CD8-positive, alpha-beta memory T cell (primary cell): Measurements from ENCODE around the gene NEK7. TPM values are rescaled to one million over a fixed set of nuclear protein-coding genes. Genes with fewer than 3 reads are reported as not detected.

ENCODE experiments used
- CTCF ChIA-PET: fragments of 350-600 bp; sonication (Branson Sonifier 250); formaldehyde crosslinking; loops from one replicate; lab custom pipeline; 2021; ENCODE audit warnings: antibody characterized with exemption; lab: Charles Lee
- POLR2A ChIA-PET: fragments of 350-600 bp; sonication (Branson Sonifier 250); formaldehyde crosslinking; loops from one replicate; lab custom pipeline; 2021; ENCODE audit warnings: antibody characterized with exemption; lab: Charles Lee
- DNase-seq, 5 donors: peaks; one replicate each; pipeline versions ENCODE4 v3.0.0 to v3.0.0-alpha.2; 2020 to 2022; ENCODE audit warnings: mixed read lengths in 1 of 5
- H3K27ac ChIP-seq: one replicate; pipeline ENCODE4 v1.7.0; 2013; ENCODE audit warnings: low read depth, mild to moderate bottlenecking, low read length, moderate library complexity
- H3K27me3 ChIP-seq: 2 replicates; pipeline ENCODE4 v1.7.0; 2013; ENCODE audit warnings: low read length, mild to moderate bottlenecking; ENCODE audit not compliant: insufficient read depth, poor library complexity, severe bottlenecking
- H3K36me3 ChIP-seq: 2 replicates; pipeline ENCODE4 v1.7.0; 2013; ENCODE audit warnings: mild to moderate bottlenecking, low read length, moderate library complexity; ENCODE audit not compliant: insufficient read depth
- H3K4me1 ChIP-seq: 2 replicates; pipeline ENCODE4 v1.7.0; 2013; ENCODE audit warnings: mild to moderate bottlenecking, low read length, moderate library complexity; ENCODE audit not compliant: insufficient read depth
- H3K4me3 ChIP-seq: 2 replicates; pipeline ENCODE4 v1.7.0; 2013; ENCODE audit warnings: mild to moderate bottlenecking, low read length
- H3K9me3 ChIP-seq: 2 replicates; pipeline ENCODE4 v1.7.0; 2013; ENCODE audit warnings: mild to moderate bottlenecking, low read length
- H3K27ac Mint-ChIP-seq, 8 donors: one replicate each; pipeline ENCODE4 v1.8.0; 2020 to 2021; ENCODE audit warnings: mixed read lengths in 8 of 8, mild to moderate bottlenecking in 6 of 8, inconsistent platforms in 3 of 8, moderate library complexity in 3 of 8
- H3K27me3 Mint-ChIP-seq, 2 donors: one replicate each; pipeline ENCODE4 v1.8.0; 2020 to 2021; ENCODE audit warnings: mixed read lengths in 2 of 2, mild to moderate bottlenecking in 1 of 2, moderate library complexity in 1 of 2
- H3K36me3 Mint-ChIP-seq, 3 donors: one replicate each; pipeline ENCODE4 v1.8.0; 2020 to 2021; ENCODE audit warnings: mixed read lengths in 3 of 3, inconsistent platforms in 1 of 3, mild to moderate bottlenecking in 1 of 3
- H3K4me1 Mint-ChIP-seq, 3 donors: one replicate each; pipeline ENCODE4 v1.8.0; 2020 to 2021; ENCODE audit warnings: mixed read lengths in 3 of 3, inconsistent platforms in 1 of 3, mild to moderate bottlenecking in 1 of 3
- H3K4me3 Mint-ChIP-seq, 7 donors: one replicate each; pipeline ENCODE4 v1.8.0; 2020 to 2021; ENCODE audit warnings: mixed read lengths in 7 of 7, mild to moderate bottlenecking in 6 of 7, moderate library complexity in 4 of 7, inconsistent platforms in 2 of 7
- H3K9me3 Mint-ChIP-seq, 5 donors: one replicate each; pipeline ENCODE4 v1.8.0; 2020 to 2022; ENCODE audit warnings: mixed read lengths in 5 of 5, mild to moderate bottlenecking in 3 of 5, moderate library complexity in 2 of 5, inconsistent platforms in 1 of 5
- polyA plus RNA-seq: library from polyadenylated mRNA; unstranded; fragments of 300-500 nt; fragmentation: Illumina TruSeq; gene quantifications from one replicate; pipeline ENCODE4 v1.2.3, GENCODE V29; 2021
- total RNA-seq, 2 experiments: library from RNA; stranded (reverse); gene quantifications; one replicate each; pipeline ENCODE4 v1.2.3, GENCODE V29; 2021

NEK7 gene
- total and polyA plus RNA-seq, 3 experiments from 2014 or later, result 64.7 to 80.8 (median 68.6) TPM

- Mint-ChIP-seq H3K9me3 (peaks cover 0 to 4% (median 0%) of the 10 kb centered on the region in 5 donors), H3K36me3 (peaks cover 7 to 18% (median 16%) of the 10 kb centered on the region in 3 donors), H3K27ac (peak overlapping the region in 1 of 8 donors; percentile 53), H3K4me3 (no peak overlapping the region), H3K4me1 (peaks cover 55 to 64% (median 61%) of the 10 kb centered on the region in 3 donors), H3K27me3 (no peaks in the 10 kb centered on the region)
- Histone ChIP-seq H3K36me3 (no peaks in the 10 kb centered on the region), H3K9me3 (no peaks in the 10 kb centered on the region), H3K27me3 (no peaks in the 10 kb centered on the region), H3K4me1 (peaks cover 2% of the 10 kb centered on the region), H3K27ac (no peak overlapping the region), H3K4me3 (no peak overlapping the region)
- POLR2A ChIA-PET, result no interaction called here
- CTCF ChIA-PET, result no interaction called here
- DNase-seq, result no peak
These were observed 89.5 kb downstream of the NEK7 start for GRCh38 chr1:198246337-198246736.

GRCh38 chr1:198253259-198253658 lies 96.5 kb downstream of the NEK7 start:
- H3K4me3 Mint-ChIP-seq, result peak overlapping the region in 2 of 7 donors; percentile 62 to 69
- peaks cover 3 to 13% (median 5%) of the 10 kb centered on the region in 3 donors for H3K36me3 Mint-ChIP-seq
- Histone ChIP-seq H3K36me3 (no peaks in the 10 kb centered on the region), H3K4me1 (no peaks in the 10 kb centered on the region), H3K27ac (no peak overlapping the region), H3K4me3 (no peak overlapping the region), H3K9me3 (no peaks in the 10 kb centered on the region), H3K27me3 (no peaks in the 10 kb centered on the region)
- POLR2A ChIA-PET, result no interaction called here
- no peak for DNase-seq
- H3K9me3 Mint-ChIP-seq, result peaks cover 0 to 4% (median 0%) of the 10 kb centered on the region in 5 donors
- no peaks in the 10 kb centered on the region for H3K27me3 Mint-ChIP-seq
- peaks cover 60 to 67% (median 62%) of the 10 kb centered on the region in 3 donors for H3K4me1 Mint-ChIP-seq
- CTCF ChIA-PET, result no interaction called here
- H3K27ac Mint-ChIP-seq, result peak overlapping the region in 6 of 8 donors; percentile 6 to 90 (median 49)

GRCh38 chr1:198253668-198254067 lies 96.9 kb downstream of the NEK7 start:
- H3K36me3 ChIP-seq, result no peaks in the 10 kb centered on the region
- H3K36me3 Mint-ChIP-seq, result peaks cover 0 to 13% (median 5%) of the 10 kb centered on the region in 3 donors
- no peaks in the 10 kb centered on the region for H3K9me3 ChIP-seq
- peaks cover 58 to 68% (median 66%) of the 10 kb centered on the region in 3 donors for H3K4me1 Mint-ChIP-seq
- H3K27me3 Mint-ChIP-seq, result no peaks in the 10 kb centered on the region
- peaks cover 0 to 4% (median 0%) of the 10 kb centered on the region in 5 donors for H3K9me3 Mint-ChIP-seq
- no peak overlapping the region for H3K4me3 ChIP-seq
- peaks cover 2% of the 10 kb centered on the region for H3K4me1 ChIP-seq
- CTCF ChIA-PET, result no interaction called here
- peak overlapping the region in 7 of 8 donors; percentile 6 to 96 (median 81) for H3K27ac Mint-ChIP-seq
- POLR2A ChIA-PET, result no interaction called here
- H3K27me3 ChIP-seq, result no peaks in the 10 kb centered on the region
- no peak for DNase-seq
- peak overlapping the region in 4 of 7 donors; percentile 13 to 69 (median 44) for H3K4me3 Mint-ChIP-seq
- H3K27ac ChIP-seq, result no peak overlapping the region

GRCh38 chr1:198254521-198254920 lies 97.7 kb downstream of the NEK7 start:
- H3K9me3 Mint-ChIP-seq, result no peaks in the 10 kb centered on the region
- no peak for DNase-seq
- POLR2A ChIA-PET, result no interaction called here
- no peak overlapping the region for H3K4me3 ChIP-seq
- H3K36me3 Mint-ChIP-seq, result peaks cover 0 to 13% (median 5%) of the 10 kb centered on the region in 3 donors
- peak overlapping the region in 1 of 8 donors; percentile 96 for H3K27ac Mint-ChIP-seq
- H3K4me1 ChIP-seq, result peaks cover 3% of the 10 kb centered on the region
- no peaks in the 10 kb centered on the region for H3K27me3 Mint-ChIP-seq
- H3K27me3 ChIP-seq, result no peaks in the 10 kb centered on the region
- H3K9me3 ChIP-seq, result no peaks in the 10 kb centered on the region
- no peak overlapping the region for H3K4me3 Mint-ChIP-seq
- H3K27ac ChIP-seq, result no peak overlapping the region
- H3K4me1 Mint-ChIP-seq, result peaks cover 59 to 76% (median 71%) of the 10 kb centered on the region in 3 donors
- H3K36me3 ChIP-seq, result no peaks in the 10 kb centered on the region
- CTCF ChIA-PET, result interaction anchor here (1.8 kb wide), 1 partner anchor 10 kb away, joined by 6 read pairs; no protein-coding TSS in a partner anchor

GRCh38 chr1:198254948-198255347 lies 98.2 kb downstream of the NEK7 start:
- H3K4me1 Mint-ChIP-seq, result peaks cover 63 to 80% (median 75%) of the 10 kb centered on the region in 3 donors
- H3K27ac Mint-ChIP-seq, result peak overlapping the region in 4 of 8 donors; percentile 29 to 96 (median 54)
- DNase-seq, result no peak
- H3K4me3 Mint-ChIP-seq, result no peak overlapping the region
- H3K27ac ChIP-seq, result no peak overlapping the region
- no peaks in the 10 kb centered on the region for H3K36me3 ChIP-seq
- no peaks in the 10 kb centered on the region for H3K9me3 ChIP-seq
- H3K36me3 Mint-ChIP-seq, result peaks cover 0 to 13% (median 5%) of the 10 kb centered on the region in 3 donors
- no peak overlapping the region for H3K4me3 ChIP-seq
- no peaks in the 10 kb centered on the region for H3K9me3 Mint-ChIP-seq
- H3K4me1 ChIP-seq, result peaks cover 3% of the 10 kb centered on the region
- CTCF ChIA-PET, result interaction anchor here (1.8 kb wide), 1 partner anchor 10 kb away, joined by 6 read pairs; no protein-coding TSS in a partner anchor
- H3K27me3 Mint-ChIP-seq, result no peaks in the 10 kb centered on the region
- POLR2A ChIA-PET, result no interaction called here
- no peaks in the 10 kb centered on the region for H3K27me3 ChIP-seq

GRCh38 chr1:198255784-198256183 lies 99.0 kb downstream of the NEK7 start:
- no peaks in the 10 kb centered on the region for H3K27me3 Mint-ChIP-seq
- ChIA-PET CTCF (interaction anchor here (1.8 kb wide), 1 partner anchor 9 kb away, joined by 6 read pairs; no protein-coding TSS in a partner anchor), POLR2A (no interaction called here)
- H3K4me1 Mint-ChIP-seq, result peaks cover 67 to 86% (median 83%) of the 10 kb centered on the region in 3 donors
- peaks cover 7% of the 10 kb centered on the region for H3K4me1 ChIP-seq
- no peak for DNase-seq
- H3K27ac Mint-ChIP-seq, result peak overlapping the region in 1 of 8 donors; percentile 48
- no peaks in the 10 kb centered on the region for H3K9me3 ChIP-seq
- no peak overlapping the region for H3K4me3 ChIP-seq
- H3K36me3 Mint-ChIP-seq, result peaks cover 0 to 13% (median 5%) of the 10 kb centered on the region in 3 donors
- no peak overlapping the region for H3K4me3 Mint-ChIP-seq
- H3K9me3 Mint-ChIP-seq, result no peaks in the 10 kb centered on the region
- no peak overlapping the region for H3K27ac ChIP-seq
- H3K27me3 ChIP-seq, result no peaks in the 10 kb centered on the region
- no peaks in the 10 kb centered on the region for H3K36me3 ChIP-seq

GRCh38 chr1:198258491-198258890 lies 101.7 kb downstream of the NEK7 start:
- peak overlapping the region in 1 of 8 donors; percentile 26 for H3K27ac Mint-ChIP-seq

GRCh38 chr1:198259333-198260074 lies 102.7 kb downstream of the NEK7 start:
- Histone ChIP-seq H3K27ac (no peak overlapping the region), H3K36me3 (no peaks in the 10 kb centered on the region), H3K4me3 (no peak overlapping the region), H3K4me1 (peaks cover 7% of the 10 kb centered on the region), H3K27me3 (no peaks in the 10 kb centered on the region), H3K9me3 (no peaks in the 10 kb centered on the region)
- H3K27me3 Mint-ChIP-seq, result no peaks in the 10 kb centered on the region
- peak overlapping the region in 5 of 8 donors; percentile 3 to 42 (median 11) for H3K27ac Mint-ChIP-seq
- peaks cover 0 to 14% (median 6%) of the 10 kb centered on the region in 3 donors for H3K36me3 Mint-ChIP-seq
- POLR2A ChIA-PET, result no interaction called here
- no peak for DNase-seq
- CTCF ChIA-PET, result no interaction called here
- H3K9me3 Mint-ChIP-seq, result no peaks in the 10 kb centered on the region
- no peak overlapping the region for H3K4me3 Mint-ChIP-seq
- peaks cover 53 to 79% (median 66%) of the 10 kb centered on the region in 3 donors for H3K4me1 Mint-ChIP-seq

More at GRCh38 chr1:198258491-198258890, 101.7 kb downstream of the NEK7 start:
- POLR2A ChIA-PET, result no interaction called here
- Mint-ChIP-seq H3K4me3 (no peak overlapping the region), H3K27me3 (no peaks in the 10 kb centered on the region), H3K36me3 (peaks cover 0 to 12% (median 6%) of the 10 kb centered on the region in 3 donors), H3K9me3 (no peaks in the 10 kb centered on the region), H3K4me1 (peaks cover 58 to 83% (median 76%) of the 10 kb centered on the region in 3 donors)
- Histone ChIP-seq H3K4me1 (peaks cover 7% of the 10 kb centered on the region), H3K9me3 (no peaks in the 10 kb centered on the region), H3K36me3 (no peaks in the 10 kb centered on the region), H3K27me3 (no peaks in the 10 kb centered on the region), H3K27ac (no peak overlapping the region), H3K4me3 (no peak overlapping the region)
- DNase-seq, result no peak
- CTCF ChIA-PET, result no interaction called here
